OCI-LY1 (cell line): Measurements from ENCODE around the gene MAN2B1.

Experiments used
- EZH2 ChIP-seq: fragments of 200-600 bp; sonication (generic), shearing (Covaris generic); IDR thresholded peaks from 2 replicates; pipeline ENCODE4 v1.8.0; 2017; ENCODE audit warnings: borderline replicate concordance, mixed run types, mild to moderate bottlenecking, antibody characterized with exemption, low read length, moderate library complexity, mixed read lengths
- TF ChIP-seq, protein P1 (sequence below): fragments of 200-600 bp; sonication (generic), shearing (Covaris generic); IDR thresholded peaks from 2 replicates; pipeline ENCODE4 v1.5.1; 2017; ENCODE audit warnings: mild to moderate bottlenecking, antibody characterized with exemption, low read length, moderate library complexity, mixed read lengths

DNA sequence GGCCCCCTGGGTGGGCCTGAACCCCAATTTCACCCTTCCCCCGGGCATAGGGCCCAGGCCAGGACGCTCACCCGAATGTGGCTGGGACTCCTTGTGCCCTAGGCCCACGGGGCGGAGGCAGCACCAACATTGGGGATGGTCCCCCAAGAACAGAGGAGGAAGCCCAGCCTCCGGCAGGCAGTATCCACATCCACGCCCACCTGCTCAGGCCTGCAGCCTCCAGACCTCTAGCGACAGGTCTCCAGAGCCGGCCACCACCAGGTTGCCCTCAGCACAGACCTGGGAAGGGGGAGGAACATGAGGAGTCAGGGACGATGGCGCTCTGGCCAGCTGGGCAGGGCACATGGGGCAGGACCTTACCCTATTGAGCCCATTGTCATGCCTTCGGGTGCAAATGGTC, 22.5 kb upstream of the MAN2B1 start:
- TF ChIP-seq, protein P1, sequence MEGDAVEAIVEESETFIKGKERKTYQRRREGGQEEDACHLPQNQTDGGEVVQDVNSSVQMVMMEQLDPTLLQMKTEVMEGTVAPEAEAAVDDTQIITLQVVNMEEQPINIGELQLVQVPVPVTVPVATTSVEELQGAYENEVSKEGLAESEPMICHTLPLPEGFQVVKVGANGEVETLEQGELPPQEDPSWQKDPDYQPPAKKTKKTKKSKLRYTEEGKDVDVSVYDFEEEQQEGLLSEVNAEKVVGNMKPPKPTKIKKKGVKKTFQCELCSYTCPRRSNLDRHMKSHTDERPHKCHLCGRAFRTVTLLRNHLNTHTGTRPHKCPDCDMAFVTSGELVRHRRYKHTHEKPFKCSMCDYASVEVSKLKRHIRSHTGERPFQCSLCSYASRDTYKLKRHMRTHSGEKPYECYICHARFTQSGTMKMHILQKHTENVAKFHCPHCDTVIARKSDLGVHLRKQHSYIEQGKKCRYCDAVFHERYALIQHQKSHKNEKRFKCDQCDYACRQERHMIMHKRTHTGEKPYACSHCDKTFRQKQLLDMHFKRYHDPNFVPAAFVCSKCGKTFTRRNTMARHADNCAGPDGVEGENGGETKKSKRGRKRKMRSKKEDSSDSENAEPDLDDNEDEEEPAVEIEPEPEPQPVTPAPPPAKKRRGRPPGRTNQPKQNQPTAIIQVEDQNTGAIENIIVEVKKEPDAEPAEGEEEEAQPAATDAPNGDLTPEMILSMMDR = no peak
- TF ChIP-seq EZH2 = no peak
